GM19023 (cell line): ENCODE data around the gene TBCD.
"Not testable (repeated sequence)": the region's sequence is repeated elsewhere in the genome, so short reads cannot be mapped to it uniquely, and the experiment has no call there.

Experiments used
- ATAC-seq: cut with Tn5 transposase; IDR thresholded peaks from one replicate; pipeline ENCODE4 v1.9.1; 2021; ENCODE audit warnings: mild to moderate bottlenecking, moderate library complexity; ENCODE audit not compliant: unreplicated experiment

Gene TBCD

DNA sequence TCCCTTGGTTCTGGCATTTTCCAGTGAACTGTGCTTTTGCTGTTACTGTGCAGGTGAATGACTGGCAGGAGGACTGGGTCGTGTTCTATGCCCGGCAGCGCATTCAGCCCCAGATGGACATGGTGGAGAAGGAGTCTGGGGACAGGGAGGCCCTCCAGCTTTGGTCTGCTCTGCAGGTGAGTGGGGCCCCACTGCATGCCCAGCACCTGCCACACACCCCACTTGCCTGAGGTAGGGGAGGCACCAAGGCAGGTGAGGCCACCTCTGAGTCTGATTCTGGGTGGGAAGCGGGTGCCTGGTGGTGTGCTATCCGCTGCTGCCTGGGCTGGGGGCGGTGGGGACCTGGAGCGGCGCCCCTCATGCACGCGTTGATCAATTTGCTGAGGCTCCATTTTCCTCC is 25.4 kb upstream of the TBCD start:
- no peak for ATAC-seq

DNA sequence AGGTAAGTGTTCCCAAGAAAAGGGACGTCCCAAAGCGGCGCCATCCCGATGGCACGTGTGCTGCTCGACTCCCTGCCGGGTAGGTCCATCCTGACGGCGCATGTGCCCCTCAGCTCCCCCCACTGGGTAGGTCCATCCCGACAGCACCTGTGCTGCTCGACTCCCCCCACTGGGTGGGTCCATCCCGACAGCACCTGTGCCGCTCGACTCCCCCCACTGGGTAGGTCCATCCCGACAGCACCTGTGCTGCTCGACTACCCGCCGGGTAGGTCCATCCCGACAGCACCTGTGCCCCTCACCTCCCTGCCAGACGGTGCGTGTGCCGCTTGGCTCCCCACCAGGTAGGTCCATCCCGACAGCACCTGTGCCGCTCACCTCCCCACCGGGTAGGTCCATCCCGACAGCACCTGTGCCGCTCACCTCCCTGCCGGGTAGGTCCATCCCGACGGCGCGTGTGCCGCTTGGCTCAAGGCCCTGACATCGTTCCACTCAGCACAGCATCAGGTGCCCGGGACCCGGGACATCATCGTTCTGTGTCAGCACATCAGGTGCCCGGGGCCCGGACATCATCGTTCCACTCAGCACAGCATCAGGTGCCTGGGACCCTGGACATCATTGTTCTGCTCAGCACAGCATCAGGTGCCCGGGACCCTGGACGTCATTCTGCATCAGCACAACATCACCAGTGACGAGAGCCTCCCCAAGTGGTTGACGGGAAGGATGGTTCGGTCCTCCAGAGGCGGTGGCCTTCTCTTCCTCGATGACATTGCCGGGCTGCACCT is 22.2 kb upstream of the TBCD start:
- ATAC-seq, result no peak

DNA sequence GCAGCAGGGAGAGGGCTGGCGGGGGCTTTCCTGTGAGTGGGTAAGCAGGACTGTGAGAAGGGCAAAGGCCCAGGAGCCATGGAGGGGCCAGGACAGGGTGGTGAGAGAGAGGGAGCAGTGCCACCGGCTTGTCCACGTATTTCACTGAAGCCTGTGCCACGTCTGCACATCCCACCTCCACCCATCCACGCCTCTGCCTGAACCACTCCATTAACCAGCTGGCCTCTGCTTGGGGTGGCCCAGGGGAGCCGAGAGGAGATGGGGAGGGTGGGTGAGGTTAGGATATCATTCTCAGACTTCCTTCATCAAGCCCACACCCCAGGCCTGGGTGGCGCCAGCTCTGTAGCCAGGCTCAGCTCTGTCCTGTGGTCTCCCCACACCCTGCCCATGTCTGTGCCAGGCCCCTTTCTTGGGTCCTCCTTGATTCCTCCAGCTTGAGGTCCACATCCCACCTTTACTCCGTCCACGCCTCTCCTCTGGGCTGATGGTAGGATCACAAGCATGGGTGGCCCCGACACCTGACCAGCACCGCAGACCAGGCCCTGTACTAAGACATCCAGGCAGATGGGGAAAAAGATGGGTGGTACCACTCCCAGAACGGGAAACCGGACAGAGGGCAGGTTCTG is 19.6 kb upstream of the TBCD start:
- no peak for ATAC-seq

DNA sequence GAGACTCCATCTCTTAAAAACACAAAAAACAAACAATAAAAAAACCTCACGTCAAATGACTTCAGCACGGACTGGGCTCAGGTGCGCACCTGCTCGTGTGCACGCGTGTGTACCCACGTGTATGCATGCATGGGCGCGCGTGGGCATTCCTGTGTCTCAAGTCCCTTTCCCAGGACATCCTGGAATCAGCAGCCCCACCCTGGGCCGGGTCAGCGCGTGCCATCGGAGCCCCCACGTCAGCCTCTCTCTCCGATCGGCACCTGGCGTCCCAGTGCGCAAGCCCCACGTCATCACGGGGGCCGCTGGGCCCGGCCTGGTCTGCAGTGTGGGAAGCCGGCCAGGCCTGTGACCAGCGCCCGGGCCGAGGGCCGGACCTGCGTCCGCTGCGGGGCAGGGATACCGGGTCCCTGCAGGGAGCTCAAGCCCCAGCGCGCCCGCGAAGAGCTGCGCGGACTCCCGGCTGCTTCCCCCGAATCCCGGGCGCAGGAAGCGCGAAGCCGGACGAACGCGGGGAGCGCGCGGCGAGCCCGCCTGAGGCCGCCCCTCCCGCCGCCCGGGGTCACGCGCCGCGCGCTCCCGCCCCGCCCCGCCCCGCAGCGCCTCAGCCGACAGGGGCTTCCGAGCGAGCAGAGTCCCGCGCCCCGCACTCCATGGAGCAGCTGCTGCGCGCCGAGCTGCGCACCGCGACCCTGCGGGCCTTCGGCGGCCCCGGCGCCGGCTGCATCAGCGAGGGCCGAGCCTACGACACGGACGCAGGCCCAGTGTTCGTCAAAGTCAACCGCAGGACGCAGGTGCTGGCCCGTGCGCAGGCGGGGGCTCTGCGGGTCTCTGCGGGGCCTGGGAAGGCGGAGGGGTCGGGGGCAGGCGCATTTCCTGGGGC is 16.6 kb upstream of the TBCD start, which contains the start of gene FN3K:
FN3K (plus strand) TSS at position 629 of the 880 bp plus-strand sequence; CDS start at position 651, 22 bp downstream.
- no peak for ATAC-seq

DNA sequence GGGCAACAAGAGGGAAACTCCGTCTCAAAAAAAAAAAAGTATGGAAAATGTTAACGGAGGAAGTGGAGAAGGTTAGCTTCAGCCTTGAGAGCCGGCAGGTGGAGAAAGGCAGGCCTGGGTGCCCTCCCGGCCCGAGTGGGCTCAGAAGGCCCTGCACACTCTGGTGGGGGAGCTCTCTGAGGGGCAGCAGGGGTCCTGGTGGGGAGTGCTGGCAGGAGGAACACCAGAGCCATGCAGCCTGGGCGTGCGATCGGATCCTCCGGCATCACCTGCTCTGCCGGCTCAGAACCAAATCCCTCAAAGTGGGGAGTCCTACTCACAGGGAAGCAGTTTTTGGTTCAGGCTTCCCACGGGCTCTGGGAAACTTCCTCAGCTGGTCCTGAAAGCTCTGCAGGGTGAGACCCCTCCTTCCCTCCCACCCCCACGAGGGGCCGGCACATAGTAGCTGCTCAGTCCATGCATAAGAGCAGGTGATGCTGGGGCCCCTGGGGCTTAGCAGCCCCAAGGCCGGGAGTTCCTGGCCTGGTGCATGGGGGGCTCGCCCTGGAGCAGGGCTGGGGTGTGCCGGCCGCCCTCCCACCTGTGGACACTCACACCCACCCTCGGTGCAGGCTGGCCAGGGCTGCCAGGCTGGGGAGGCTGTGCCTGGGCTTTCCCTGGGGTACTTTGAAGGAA is 15.2 kb upstream of the TBCD start:
- no peak for ATAC-seq

DNA sequence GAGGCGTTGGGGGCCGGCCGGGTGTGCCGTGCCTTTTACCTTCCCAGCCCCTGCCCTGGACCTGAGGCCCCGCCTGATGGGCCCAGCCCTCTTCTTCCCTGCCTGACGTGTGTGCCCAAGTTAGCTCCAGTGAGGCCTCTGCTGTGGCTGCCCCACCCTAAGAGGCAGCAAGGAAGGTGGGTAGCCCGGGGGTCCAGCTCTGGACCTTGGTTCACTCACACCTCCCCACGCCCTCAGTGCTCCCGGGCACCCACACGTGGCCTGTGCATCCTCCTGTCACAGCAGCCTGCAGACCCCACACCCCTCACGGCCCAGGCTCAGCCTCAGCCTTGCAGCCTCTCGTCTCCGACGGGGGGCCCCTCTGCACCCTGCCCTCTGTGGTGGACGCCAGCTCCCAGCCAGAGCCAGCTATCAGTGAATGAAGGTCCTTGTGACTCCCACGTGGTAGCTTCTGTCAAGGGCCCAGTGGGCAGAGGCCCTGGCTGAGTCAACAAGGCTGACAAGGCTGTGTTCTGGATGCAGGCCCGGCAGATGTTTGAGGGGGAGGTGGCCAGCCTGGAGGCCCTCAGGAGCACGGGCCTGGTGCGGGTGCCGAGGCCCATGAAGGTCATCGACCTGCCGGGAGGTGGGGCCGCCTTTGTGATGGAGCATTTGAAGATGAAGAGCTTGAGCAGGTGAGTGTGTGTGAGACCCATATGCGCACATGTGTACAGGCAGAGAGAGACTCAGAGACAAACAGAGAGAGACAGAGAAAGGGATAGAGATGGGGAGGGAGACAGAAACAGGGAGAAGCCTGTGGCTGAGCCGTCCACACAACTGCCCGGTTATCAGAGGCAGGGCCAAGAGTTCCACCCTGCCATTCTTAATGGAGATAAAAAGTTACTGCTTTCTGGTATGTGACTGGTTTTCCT is 13.6 kb upstream of the TBCD start:
- no peak for ATAC-seq

DNA sequence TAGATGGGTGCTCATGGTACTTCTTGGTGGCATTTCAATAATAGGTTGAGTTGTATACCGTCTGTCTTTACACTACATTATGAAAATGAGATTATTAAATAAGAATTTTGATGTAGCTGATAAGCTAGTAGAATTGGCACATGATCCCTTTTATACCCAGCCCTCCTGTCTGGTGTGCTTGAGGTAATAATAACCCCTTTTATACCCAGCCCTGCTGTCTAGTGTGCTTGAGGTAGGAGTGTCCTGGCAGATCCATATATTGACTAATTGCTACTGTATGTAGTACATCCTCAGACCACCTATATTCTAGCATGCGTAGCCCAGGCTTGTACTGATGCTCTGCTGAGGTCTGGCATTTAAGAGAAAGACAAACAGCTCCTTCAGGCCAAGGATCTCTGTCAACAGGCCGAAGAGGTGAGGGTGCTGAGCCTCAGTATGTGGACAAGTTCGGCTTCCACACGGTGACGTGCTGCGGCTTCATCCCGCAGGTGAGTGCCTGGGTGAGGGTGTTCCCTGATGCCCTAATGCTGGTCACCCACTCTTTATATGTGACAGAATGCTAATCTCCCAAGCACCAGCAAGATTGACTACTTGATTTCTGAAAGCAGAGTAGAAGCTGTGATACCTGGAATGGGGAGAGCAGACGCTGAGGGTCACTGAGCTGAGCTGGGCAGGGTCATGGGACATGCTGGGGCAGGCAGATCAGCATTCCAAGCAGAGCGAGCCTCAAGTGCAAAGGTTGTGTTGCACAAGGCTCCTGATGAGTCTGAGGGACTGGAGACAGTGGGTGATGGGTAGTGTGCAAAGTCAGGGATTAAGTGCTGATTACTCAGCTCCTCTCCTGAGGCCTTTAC is 10.7 kb upstream of the TBCD start:
- no peak for ATAC-seq

DNA sequence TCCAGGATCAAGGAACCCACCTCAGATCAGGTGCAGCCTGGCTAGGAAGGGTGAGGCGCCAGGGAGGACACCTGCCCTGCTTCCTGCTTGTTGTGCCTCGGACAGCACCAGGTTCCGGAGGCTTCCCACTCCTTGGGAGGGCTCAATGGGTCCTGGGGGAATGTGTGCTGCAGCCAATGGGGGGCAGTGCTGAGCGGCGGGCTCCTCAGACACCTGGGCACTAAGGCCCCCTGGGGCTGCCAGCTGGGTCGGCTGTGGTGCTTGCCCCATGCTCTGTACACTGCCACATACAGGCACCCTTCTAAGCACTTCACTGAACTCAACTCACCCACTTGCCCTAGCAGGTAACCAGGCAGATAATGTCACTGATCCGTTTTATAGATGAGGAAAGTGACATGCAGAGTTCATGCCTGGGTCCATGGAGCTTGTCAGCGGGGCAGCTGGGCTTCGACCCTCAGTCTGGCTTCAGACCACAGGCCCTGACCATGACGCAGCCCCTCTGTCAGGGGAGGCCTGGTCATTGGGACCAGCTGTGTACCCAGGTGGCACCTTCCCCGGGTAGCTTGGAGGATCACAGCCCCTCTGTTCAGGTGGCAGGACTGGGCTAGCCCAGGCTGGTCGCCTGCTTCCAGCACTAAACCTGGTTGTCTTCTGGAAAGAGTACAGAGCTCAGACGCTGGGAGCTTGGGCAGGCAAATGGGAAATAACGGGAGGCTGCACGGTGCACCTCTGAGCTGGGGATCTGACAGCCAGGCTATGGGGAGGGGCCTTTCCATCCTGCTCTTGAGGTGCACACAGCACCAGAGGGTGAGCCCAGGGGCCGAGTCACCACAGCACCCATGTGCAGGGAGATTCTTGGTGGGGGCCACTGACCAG is 8.3 kb upstream of the TBCD start:
- no peak for ATAC-seq

DNA sequence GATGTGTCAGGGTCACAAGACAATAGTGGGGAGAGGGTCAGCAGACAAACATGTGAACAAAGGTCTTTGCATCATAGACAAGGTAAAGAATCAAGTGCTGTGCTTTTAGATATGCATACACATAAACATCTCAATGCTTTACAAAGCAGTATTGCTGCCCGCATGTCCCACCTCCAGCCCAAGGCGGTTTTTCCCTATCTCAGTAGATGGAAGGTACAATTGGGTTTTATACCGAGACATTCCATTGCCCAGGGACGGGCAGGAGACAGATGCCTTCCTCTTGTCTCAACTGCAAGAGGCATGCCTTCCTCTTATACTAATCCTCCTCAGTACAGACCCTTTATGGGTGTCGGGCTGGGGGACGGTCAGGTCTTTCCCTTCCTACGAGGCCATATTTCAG is 7.1 kb upstream of the TBCD start:
- not testable (repeated sequence) for ATAC-seq

DNA sequence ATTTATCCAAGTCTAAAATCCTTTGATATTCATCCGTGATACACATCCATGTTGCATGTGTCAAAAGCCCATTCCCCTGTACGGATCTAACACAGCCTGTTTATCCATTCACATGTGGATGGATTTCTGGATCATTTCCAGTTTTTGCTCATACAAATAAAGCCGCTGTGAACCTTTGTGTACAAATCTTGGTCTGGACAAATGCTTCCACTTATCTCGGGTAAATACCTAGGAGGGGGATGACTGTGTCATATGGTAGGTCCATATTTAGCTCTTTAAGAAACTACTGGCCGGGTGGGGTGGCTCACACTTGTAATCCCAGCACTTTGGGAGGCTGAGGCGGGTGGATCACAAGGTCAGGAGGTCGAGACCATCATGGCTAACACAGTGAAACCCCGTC is 6.3 kb upstream of the TBCD start:
- no peak for ATAC-seq

DNA sequence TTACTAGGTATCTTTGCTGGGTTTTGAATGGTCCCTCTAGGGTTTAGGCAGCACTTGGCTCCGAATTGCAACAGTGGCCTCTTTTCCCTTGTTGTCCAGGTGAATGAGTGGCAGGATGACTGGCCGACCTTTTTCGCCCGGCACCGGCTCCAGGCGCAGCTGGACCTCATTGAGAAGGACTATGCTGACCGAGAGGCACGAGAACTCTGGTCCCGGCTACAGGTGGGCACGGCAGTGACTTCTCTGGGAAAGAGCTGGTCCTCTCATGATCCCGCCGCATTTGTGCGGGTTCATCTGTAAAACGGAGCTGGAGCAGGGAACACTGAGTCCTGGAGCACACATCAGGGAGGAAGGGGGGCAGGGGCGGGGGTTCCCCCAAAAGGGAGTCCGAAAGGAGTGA is 3.1 kb upstream of the TBCD start:
- no peak for ATAC-seq

DNA sequence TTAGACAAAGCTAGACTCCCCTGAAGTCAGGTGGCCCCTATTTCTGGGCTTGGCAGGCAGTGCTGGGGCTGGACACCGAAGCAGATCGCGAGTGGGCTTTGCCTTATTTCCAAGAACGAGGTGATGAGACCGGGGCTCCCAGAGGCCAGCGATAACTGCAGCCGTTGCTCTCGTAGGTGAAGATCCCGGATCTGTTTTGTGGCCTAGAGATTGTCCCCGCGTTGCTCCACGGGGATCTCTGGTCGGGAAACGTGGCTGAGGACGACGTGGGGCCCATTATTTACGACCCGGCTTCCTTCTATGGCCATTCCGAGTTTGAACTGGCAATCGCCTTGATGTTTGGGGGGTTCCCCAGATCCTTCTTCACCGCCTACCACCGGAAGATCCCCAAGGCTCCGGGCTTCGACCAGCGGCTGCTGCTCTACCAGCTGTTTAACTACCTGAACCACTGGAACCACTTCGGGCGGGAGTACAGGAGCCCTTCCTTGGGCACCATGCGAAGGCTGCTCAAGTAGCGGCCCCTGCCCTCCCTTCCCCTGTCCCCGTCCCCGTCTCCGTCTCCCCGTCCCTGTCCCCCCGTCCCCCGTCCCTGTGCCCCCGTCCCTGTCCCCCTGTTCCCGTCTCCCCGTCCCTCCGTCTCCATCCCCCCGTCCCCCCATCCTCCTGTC is 1.5 kb upstream of the TBCD start:
- ATAC-seq, result no peak

DNA sequence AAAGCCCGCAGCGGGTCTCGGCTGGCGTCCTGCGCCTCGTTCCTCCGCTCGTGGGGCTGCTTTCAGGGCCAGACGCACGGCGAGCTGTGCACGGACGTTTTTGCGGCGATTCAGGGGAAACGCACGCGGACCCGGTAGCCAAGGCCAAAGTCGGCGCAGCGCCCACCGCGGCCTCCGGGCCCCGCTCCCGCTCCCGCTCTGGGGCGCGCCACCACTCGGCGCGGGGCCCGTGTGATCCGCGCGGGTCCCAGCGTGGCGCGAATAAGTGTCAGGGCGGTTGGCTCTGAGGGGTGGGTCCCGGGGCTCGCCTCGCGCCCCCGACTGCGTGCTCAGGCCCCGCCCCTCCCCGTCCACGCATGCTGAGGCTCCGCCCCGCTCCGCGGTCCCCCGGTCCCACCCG is 694 bp upstream of the TBCD start:
- no peak for ATAC-seq

DNA sequence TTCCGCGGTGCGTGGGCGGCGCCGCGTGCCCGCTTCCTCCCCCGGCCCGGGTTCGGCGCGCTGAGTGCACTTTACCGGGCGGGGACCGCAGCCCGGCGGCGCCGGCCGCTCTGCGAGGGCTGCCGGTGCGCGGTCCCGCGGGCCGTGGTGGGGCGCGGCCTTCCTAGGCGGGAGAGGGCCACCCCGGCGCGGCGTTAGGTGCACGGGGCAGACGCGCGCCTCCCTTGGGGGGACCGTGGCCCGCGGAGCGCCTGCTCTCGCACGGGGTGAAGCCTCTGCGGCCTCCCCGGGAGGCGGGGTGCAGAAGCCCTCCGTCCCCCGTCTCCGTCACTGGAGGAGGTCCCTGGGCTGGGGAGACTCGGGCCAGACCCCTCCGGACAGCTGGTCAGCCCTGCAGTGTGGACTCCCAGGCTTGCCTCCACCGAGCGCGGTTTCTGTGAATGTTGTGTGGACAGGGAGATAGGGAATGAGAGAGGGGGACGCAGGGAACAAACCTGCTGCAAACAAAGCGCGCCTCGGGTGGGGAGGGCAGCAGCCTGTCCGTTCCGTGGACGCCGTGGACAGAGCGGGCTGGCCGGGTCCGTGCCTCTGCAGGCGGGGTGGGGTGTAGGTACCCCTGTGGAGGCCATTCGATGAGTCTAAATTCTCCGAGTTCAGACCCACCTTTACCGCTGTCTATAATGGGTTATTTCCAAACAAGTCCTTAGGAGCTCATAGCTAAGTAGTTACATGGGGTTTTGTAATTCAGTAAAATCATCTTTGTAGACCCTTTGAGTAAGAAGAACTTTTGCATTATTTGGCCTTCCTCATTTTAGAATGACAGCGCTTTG is 721 bp downstream of the TBCD start:
- ATAC-seq, result peak; percentile 28

DNA sequence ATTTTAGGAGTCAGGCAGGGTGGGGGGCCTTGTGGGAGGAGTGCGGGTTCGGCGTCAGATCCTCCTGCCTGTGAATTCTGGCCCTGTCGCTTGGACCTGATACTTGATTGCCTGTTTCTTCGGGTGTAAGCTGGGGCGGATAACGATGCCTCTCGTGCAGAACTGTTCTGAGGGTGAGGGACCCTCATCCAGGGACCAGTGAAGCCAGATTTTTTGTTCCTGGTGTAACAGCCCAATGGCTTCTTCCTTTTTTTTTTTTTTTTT is 1.3 kb downstream of the TBCD start:
- ATAC-seq, result no peak

DNA sequence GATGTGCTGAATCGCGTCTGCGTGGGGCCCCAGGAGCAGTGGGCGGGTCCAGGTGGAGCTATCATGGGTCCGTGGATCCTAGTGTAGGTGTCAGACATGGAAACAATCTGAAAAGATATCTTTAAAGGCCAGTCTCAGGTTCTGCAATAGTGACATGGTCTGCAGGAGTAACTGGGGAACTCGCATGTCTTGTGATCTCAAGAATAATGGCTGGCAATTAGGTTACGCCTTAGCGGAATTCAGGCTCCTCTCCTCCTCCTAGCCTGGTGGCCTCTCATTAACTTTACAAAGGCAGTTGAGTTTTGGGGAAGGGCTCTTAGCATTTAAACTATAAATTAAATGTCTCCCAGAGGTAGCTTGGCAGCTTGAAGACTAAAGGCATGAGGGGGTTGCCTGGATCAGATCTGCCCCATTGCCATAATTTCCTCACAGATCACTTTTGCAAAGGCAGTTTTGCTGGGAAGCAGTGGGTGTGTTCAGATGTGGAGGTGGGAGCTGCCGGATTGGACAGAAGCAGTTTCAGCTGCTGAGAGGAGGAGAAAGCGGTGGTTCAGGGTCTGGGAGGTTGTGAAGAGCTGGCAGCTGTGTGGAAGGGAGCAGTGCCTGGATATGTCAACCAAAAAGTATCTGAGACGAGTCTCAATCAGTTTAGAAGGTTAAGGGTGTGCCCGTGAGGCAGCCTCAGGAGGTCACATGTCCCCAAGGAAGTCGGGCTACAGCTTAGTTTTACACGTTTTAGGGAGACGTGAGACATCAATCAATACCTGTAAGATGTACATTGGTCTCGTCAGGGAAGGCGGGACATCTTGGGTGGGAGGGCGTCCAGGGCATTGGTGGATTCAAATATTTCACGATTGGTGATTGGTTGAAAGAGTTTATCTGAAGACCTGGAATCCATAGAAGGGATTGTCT is 2.7 kb downstream of the TBCD start:
- no peak for ATAC-seq
